Kidney epithelial cell (primary cell): ENCODE data around the gene DENND1A. TPM values are rescaled to one million over a fixed set of nuclear protein-coding genes. Genes with fewer than 3 reads are reported as not detected.

Experiments
- DNase-seq: peaks from one replicate; pipeline ENCODE4 v3.0.0-alpha.2; 2010; ENCODE audit warnings: low read depth
- H3K27me3 ChIP-seq: 2 replicates; pipeline ENCODE4 v1.6.0; 2011; ENCODE audit warnings: low read length; ENCODE audit not compliant: control insufficient read depth, insufficient read depth
- H3K36me3 ChIP-seq: 2 replicates; pipeline ENCODE4 v1.5.1; 2011; ENCODE audit warnings: low read length; ENCODE audit not compliant: control insufficient read depth, insufficient read depth
- H3K4me3 ChIP-seq: 2 replicates; pipeline ENCODE4 v1.5.1; 2011; ENCODE audit warnings: low read depth, mild to moderate bottlenecking, control low read depth, low read length
- total RNA-seq: library from RNA; depleted of rRNA; stranded (reverse); fragments of >200 nt; gene quantifications from 2 replicates; pipeline ENCODE4 v1.2.3, GENCODE V29; 2015
- TF ChIP-seq, protein P1 (sequence below): IDR thresholded peaks from 2 replicates; pipeline ENCODE4 v1.5.1; 2011; ENCODE audit warnings: mild to moderate bottlenecking, moderate library complexity, low read length, control low read depth, inconsistent platforms; ENCODE audit not compliant: insufficient read depth, poor library complexity, severe bottlenecking

Gene DENND1A
- total RNA-seq, 1 donor from 2014 or later = 14.5 TPM

DNA sequence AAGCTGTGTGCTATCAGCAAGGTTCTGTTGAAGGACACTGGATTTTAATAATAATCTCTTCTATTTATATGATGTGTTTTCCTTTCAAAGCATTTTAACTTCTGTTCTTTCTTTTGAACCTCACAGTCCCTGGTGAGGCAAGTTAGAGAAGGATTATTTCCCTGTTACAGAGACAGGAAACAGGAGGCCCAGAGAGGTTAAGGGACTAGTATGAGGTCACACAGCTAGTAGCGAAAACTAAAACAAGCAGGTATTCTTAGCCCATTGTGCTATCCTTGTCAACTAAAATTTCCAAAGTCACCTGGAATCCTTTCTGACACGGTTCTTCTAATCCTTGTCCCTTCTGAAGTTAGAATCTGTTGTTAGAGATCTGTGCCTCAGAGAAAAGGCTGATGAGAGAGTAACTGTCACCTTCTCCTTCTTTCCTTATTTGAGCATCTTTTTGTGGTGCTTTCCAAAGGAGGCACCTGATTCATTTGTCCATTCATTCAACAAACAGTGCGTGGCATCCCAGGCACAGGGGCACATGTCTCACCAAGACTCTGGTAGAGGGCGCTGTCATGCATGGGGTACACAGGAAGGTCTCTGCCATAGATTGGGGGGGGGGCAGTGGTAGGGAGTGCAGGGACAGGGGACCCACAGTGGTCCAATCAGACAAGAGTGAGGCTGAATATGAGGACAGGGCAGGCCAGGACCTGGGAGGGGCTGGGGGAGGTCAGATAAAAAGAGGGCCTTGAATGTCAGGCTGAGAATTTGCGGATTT lies 512.5 kb downstream of the DENND1A start:
- TF ChIP-seq, protein P1, sequence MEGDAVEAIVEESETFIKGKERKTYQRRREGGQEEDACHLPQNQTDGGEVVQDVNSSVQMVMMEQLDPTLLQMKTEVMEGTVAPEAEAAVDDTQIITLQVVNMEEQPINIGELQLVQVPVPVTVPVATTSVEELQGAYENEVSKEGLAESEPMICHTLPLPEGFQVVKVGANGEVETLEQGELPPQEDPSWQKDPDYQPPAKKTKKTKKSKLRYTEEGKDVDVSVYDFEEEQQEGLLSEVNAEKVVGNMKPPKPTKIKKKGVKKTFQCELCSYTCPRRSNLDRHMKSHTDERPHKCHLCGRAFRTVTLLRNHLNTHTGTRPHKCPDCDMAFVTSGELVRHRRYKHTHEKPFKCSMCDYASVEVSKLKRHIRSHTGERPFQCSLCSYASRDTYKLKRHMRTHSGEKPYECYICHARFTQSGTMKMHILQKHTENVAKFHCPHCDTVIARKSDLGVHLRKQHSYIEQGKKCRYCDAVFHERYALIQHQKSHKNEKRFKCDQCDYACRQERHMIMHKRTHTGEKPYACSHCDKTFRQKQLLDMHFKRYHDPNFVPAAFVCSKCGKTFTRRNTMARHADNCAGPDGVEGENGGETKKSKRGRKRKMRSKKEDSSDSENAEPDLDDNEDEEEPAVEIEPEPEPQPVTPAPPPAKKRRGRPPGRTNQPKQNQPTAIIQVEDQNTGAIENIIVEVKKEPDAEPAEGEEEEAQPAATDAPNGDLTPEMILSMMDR = no peak
- DNase-seq = no peak
- H3K27me3 ChIP-seq = no peaks in the 10 kb centered on the region

DNA sequence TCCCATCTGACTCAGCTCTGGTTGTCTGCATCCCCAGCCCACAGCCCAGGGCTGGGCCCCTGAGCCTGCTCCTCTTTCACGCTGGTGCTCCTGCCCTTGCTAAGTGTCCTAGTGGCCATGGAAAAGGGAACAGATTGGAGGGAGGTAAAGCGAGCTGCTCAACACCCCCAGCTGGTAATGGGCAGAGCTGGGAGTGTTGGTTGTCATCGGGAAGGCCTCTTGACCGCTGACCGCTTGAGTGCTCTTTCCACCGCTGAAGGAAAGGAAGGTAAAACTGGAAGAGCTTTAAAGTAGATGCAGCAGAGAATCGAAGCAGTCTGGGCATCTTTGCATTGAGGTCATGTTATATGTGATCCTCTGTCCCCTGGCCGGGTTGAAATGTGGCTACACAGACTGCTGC lies 513.8 kb downstream of the DENND1A start:
- Histone ChIP-seq H3K27me3 (no peaks in the 10 kb centered on the region), H3K36me3 (no peaks in the 10 kb centered on the region), H3K4me3 (no peak overlapping the region)
- no peak for DNase-seq
- TF ChIP-seq, protein P1 = no peak

More for the DNA sequence above, 512.5 kb downstream of the DENND1A start:
- Histone ChIP-seq H3K36me3 (no peaks in the 10 kb centered on the region), H3K4me3 (no peak overlapping the region)

DNA sequence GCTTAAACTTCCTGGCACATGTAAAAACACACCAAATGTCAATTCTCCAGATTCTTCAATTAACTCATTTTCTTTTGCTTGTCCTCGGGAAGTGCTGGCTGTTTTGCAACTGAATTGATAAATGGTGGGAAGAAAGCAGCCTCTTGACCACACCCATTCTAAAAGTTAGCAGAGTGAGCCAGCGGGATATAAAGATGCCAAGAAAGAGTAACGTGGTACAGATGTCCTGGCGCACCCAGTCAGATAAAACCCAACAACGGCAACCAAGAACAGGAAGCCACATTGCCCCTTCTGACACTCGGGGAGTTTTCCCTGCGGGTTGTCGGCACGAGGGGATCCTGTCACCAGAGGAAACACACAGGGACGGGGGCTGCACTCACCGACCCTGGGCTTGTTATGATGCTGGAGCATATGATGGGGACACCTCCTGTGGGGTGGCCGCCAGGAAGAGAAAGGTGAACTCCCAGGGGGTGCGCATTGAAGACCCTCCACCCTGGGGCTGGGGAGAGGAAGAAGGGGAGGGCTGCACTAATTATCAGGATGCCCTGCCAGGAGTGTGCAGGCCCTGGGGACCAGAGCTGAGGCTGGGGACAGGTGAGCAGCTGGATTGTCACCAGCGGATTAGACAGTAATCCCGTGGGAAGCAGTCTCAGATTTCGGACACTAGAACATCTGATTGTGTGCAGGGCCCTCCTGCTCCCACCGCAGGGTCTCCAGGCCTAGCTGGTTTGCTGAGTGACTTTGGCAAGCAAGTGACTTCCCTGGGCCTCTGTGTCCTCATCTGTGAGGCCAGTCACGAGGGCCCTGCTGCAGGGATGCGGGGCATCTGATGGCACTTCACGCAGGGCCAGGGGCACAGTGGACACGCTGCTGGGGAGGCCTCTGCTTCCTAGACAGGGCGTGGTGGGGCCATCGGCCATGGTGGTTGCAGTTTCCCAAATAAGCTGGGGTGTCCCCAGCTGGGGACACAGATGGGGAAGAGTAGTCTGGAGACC lies 514.7 kb downstream of the DENND1A start:
- TF ChIP-seq, protein P1 = no peak
- no peak for DNase-seq
- no peaks in the 10 kb centered on the region for H3K36me3 ChIP-seq
- no peak overlapping the region for H3K4me3 ChIP-seq
- H3K27me3 ChIP-seq = no peaks in the 10 kb centered on the region

DNA sequence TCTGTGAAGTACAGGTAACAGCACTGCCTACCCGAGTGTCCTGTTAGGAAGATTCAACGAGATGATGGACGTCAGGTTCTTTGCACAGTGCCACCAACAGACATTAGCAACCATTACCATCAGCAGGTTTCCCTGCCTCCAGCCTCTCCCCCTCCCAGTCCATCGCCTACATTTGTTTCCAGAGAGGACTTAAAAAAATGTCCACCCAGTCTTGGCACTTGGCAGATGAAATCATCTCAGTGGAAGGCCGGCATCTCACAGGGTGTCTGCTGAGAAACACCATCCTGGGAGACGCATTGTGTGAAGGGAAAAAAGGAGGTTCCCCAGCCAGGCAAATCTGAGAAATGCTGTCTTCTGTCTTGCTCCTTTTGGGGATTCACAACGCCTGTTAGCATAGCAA lies 515.7 kb downstream of the DENND1A start:
- Histone ChIP-seq H3K4me3 (no peak overlapping the region), H3K36me3 (no peaks in the 10 kb centered on the region), H3K27me3 (no peaks in the 10 kb centered on the region)
- TF ChIP-seq, protein P1 = no peak
- no peak for DNase-seq

DNA sequence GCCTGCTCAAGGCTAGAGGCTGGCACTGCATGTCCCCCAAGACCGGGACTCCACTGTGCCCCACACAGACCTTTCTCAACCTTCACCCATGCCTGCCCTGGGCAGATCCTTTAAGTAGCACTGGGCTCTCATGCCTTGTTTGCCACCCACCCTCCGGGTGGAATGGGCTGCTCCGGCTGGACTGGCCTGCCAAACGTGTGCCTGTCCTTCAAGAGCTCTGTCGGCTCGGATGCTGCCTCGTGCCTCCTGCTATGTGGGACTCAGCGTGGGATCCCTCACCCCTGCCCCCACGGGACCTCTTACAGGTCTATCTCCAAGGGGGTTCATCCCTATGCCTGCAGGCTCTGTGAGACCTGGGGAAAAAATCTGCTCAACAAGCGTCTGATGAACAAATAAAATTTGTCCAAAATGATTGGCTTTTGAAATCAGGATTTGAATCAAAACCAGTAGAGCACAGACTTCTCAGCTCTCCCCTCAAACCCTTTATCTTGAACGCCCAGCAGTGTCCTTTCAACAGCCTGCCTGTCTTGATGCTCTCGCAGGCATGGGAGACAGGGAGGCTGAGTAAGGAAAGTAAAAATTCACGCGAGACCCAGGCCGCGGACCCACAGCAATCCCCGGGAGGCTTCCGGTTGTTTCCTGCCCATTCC lies 517.6 kb downstream of the DENND1A start:
- H3K36me3 ChIP-seq = no peaks in the 10 kb centered on the region
- TF ChIP-seq, protein P1 = no peak
- no peak overlapping the region for H3K4me3 ChIP-seq
- DNase-seq = no peak
- H3K27me3 ChIP-seq = no peaks in the 10 kb centered on the region
